HepG2 (cell line): Measurements from ENCODE around the gene CD320. TPM values are rescaled to one million over a fixed set of nuclear protein-coding genes. Genes with fewer than 3 reads are reported as not detected.

Experiments used
- ATF1 ChIP-seq: IDR thresholded peaks from 2 replicates; pipeline ENCODE4 v1.6.1; 2016; ENCODE audit warnings: mild to moderate bottlenecking, control low read depth
- BORCS8-MEF2B ChIP-seq: sonication (generic); formaldehyde crosslinking; IDR thresholded peaks from 2 replicates; pipeline ENCODE4 v1.8.0; 2022; ENCODE audit warnings: mild to moderate bottlenecking, missing genetic modification reagents
- CEBPG ChIP-seq: IDR thresholded peaks from 2 replicates; pipeline ENCODE4 v1.6.1; 2016
- CTCF ChIP-seq: sonication (generic); formaldehyde crosslinking; IDR thresholded peaks from 2 replicates; pipeline ENCODE4 v1.5.0; 2020; ENCODE audit warnings: mild to moderate bottlenecking, missing genetic modification reagents, moderate library complexity
- FOXA3 ChIP-seq: IDR thresholded peaks from 2 replicates; pipeline ENCODE4 v1.6.1; 2016; ENCODE audit warnings: missing genetic modification reagents, missing compliant biosample characterization
- GABPA ChIP-seq, 2 experiments: IDR thresholded peaks; 2 replicates each; pipeline ENCODE4 v1.6.1; 2011 to 2016; ENCODE audit warnings: low read depth in 2 of 2, low read length in 1 of 2, missing biosample characterization in 1 of 2, missing genetic modification characterization in 1 of 2
- HMG20A ChIP-seq: IDR thresholded peaks from 2 replicates; pipeline ENCODE4 v1.6.1; 2016; ENCODE audit warnings: borderline replicate concordance
- HOXA5 ChIP-seq: sonication (generic); formaldehyde crosslinking; IDR thresholded peaks from 2 replicates; pipeline ENCODE4 v1.4.0; 2020; ENCODE audit warnings: missing genetic modification reagents
- MXD4 ChIP-seq: IDR thresholded peaks from 2 replicates; pipeline ENCODE4 v1.6.1; 2016; ENCODE audit warnings: mild to moderate bottlenecking, missing biosample characterization, missing genetic modification reagents
- MZF1 ChIP-seq: sonication (generic); formaldehyde crosslinking; IDR thresholded peaks from 2 replicates; pipeline ENCODE4 v1.8.1; 2023; ENCODE audit warnings: mild to moderate bottlenecking, missing genetic modification reagents, borderline replicate concordance
- NFATC3 ChIP-seq: sonication (generic); formaldehyde crosslinking; IDR thresholded peaks from 2 replicates; pipeline ENCODE4 v1.5.1; 2020; ENCODE audit warnings: mild to moderate bottlenecking, missing genetic modification reagents
- PHB2 ChIP-seq: fragments of 450-650 bp; IDR thresholded peaks from 2 replicates; pipeline ENCODE4 v1.6.1; 2018; ENCODE audit not compliant: partially characterized antibody
- PHF21A ChIP-seq: sonication (generic); formaldehyde crosslinking; IDR thresholded peaks from 2 replicates; pipeline ENCODE4 v1.5.0; 2020; ENCODE audit warnings: mild to moderate bottlenecking, missing genetic modification reagents
- PPARG ChIP-seq: conservative IDR thresholded peaks from 2 replicates; pipeline ENCODE4 v1.6.1; 2016; ENCODE audit warnings: missing biosample characterization, missing genetic modification reagents
- RAD21 ChIP-seq: fragments of 450-650 bp; formaldehyde crosslinking; IDR thresholded peaks from 2 replicates; pipeline ENCODE4 v1.5.0; 2020; ENCODE audit warnings: mild to moderate bottlenecking
- RFXAP ChIP-seq: sonication (generic); formaldehyde crosslinking; IDR thresholded peaks from 2 replicates; pipeline ENCODE4 v1.4.0; 2020; ENCODE audit warnings: missing genetic modification reagents, borderline replicate concordance
- SIX4 ChIP-seq: sonication (generic); formaldehyde crosslinking; IDR thresholded peaks from 2 replicates; pipeline ENCODE4 v1.4.0; 2020; ENCODE audit warnings: missing genetic modification reagents
- SMAD1 ChIP-seq: sonication (generic); formaldehyde crosslinking; IDR thresholded peaks from 2 replicates; pipeline ENCODE4 v1.4.0; 2020; ENCODE audit warnings: missing genetic modification reagents, low read depth, mild to moderate bottlenecking, borderline replicate concordance
- SMAD9 ChIP-seq: sonication (generic); formaldehyde crosslinking; IDR thresholded peaks from 2 replicates; pipeline ENCODE4 v1.5.1; 2020; ENCODE audit warnings: mild to moderate bottlenecking, missing genetic modification reagents
- SP140L ChIP-seq: sonication (generic); formaldehyde crosslinking; IDR thresholded peaks from 2 replicates; pipeline ENCODE4 v1.4.0; 2020; ENCODE audit warnings: missing genetic modification reagents, borderline replicate concordance
- SYNCRIP ChIP-seq: fragments of 200-400 bp; formaldehyde crosslinking; IDR thresholded peaks from 2 replicates; pipeline ENCODE4 v1.6.1; 2018; ENCODE audit warnings: mild to moderate bottlenecking, low read depth, low read length; ENCODE audit not compliant: insufficient read depth
- TBL1XR1 ChIP-seq: fragments of 150-350 bp; IDR thresholded peaks from 2 replicates; pipeline ENCODE4 v1.6.1; 2014; ENCODE audit warnings: borderline replicate concordance, low read length; ENCODE audit not compliant: partially characterized antibody
- TMF1 ChIP-seq: sonication (generic); formaldehyde crosslinking; IDR thresholded peaks from 2 replicates; pipeline ENCODE4 v1.8.1; 2022; ENCODE audit warnings: low read depth, missing genetic modification reagents
- XBP1 ChIP-seq: sonication (generic); formaldehyde crosslinking; IDR thresholded peaks from 2 replicates; pipeline ENCODE4 v1.5.0; 2020; ENCODE audit warnings: missing genetic modification reagents
- YEATS4 ChIP-seq: sonication (generic); formaldehyde crosslinking; IDR thresholded peaks from 2 replicates; pipeline ENCODE4 v1.4.0; 2020; ENCODE audit warnings: missing genetic modification reagents, borderline replicate concordance
- ZFAT ChIP-seq: sonication (generic); formaldehyde crosslinking; conservative IDR thresholded peaks from 2 replicates; pipeline ENCODE4 v1.8.1; 2023; ENCODE audit warnings: missing genetic modification reagents, inconsistent platforms
- ZNF138 ChIP-seq: sonication (generic); formaldehyde crosslinking; IDR thresholded peaks from 2 replicates; pipeline ENCODE4 v1.5.0; 2020; ENCODE audit warnings: mild to moderate bottlenecking, low read depth, missing genetic modification reagents
- ZNF18 ChIP-seq: sonication (generic); formaldehyde crosslinking; IDR thresholded peaks from 2 replicates; pipeline ENCODE4 v1.8.0; 2022; ENCODE audit warnings: mild to moderate bottlenecking, missing genetic modification reagents; ENCODE audit not compliant: insufficient replicate concordance
- ZNF616 ChIP-seq: sonication (generic); formaldehyde crosslinking; IDR thresholded peaks from 2 replicates; pipeline ENCODE4 v1.5.0; 2020; ENCODE audit warnings: low read depth, mild to moderate bottlenecking, missing genetic modification reagents
- ZNF83 ChIP-seq: sonication (generic); formaldehyde crosslinking; IDR thresholded peaks from 2 replicates; pipeline ENCODE4 v1.4.0; 2020; ENCODE audit warnings: missing genetic modification reagents, mild to moderate bottlenecking, borderline replicate concordance
- ZSCAN22 ChIP-seq: sonication (generic); formaldehyde crosslinking; IDR thresholded peaks from 2 replicates; pipeline ENCODE4 v1.4.0; 2020; ENCODE audit warnings: mild to moderate bottlenecking, missing genetic modification reagents
- ZSCAN9 ChIP-seq: IDR thresholded peaks from 2 replicates; pipeline ENCODE4 v1.6.1; 2016; ENCODE audit warnings: borderline replicate concordance
- polyA plus RNA-seq, 8 experiments: library from polyadenylated mRNA; depleted of rRNA in 3 of 8; stranded (reverse) in 7 of 8; unstranded in 1 of 8; fragments of >200 nt; fragmentation: Illumina TruSeq in 4 of 8; extraction: Trizol in 4 of 8; gene quantifications; 2 replicates each; pipeline versions ENCODE4 v1.2.1 to v1.2.3, GENCODE V29; 2011 to 2016; ENCODE audit warnings: low read depth in 4 of 8, missing spikeins in 1 of 8, mixed read lengths in 1 of 8; ENCODE audit not compliant: insufficient read depth in 1 of 8
- total RNA-seq, 5 experiments: library from RNA; depleted of rRNA; stranded (reverse); fragments of >200 nt; fragmentation: Illumina TruSeq; extraction: Trizol; gene quantifications; 2 replicates each; pipeline ENCODE4 v1.2.3, GENCODE V29; 2016; ENCODE audit warnings: low read depth in 1 of 5

CD320 gene
- total and polyA plus RNA-seq, 2 of the 13 experiments (the other 11 are each of a cell fraction or from before 2014, with no cell fraction given) = 83.1 to 99.9 TPM

- TF ChIP-seq PPARG (CRISPR knock-in tag) (no peak), BORCS8-MEF2B (CRISPR knock-in tag) (no peak), SIX4 (CRISPR knock-in tag) (no peak), PHB2 (no peak), XBP1 (no peak), ZSCAN22 (no peak), HOXA5 (CRISPR knock-in tag) (no peak), TMF1 (CRISPR knock-in tag) (no peak), ZNF138 (CRISPR knock-in tag) (peak; percentile 83; the same call in 1 of the 2 replicates), SMAD9 (CRISPR knock-in tag) (no peak), CEBPG (CRISPR knock-in tag) (no peak), RFXAP (CRISPR knock-in tag) (no peak), ZSCAN9 (CRISPR knock-in tag) (no peak), SP140L (CRISPR knock-in tag) (no peak), RAD21 (CRISPR knock-in tag) (no peak), MXD4 (CRISPR knock-in tag) (no peak), TBL1XR1 (no peak), ATF1 (CRISPR knock-in tag) (no peak), YEATS4 (CRISPR knock-in tag) (no peak), SYNCRIP (no peak), PHF21A (CRISPR knock-in tag) (no peak), NFATC3 (CRISPR knock-in tag) (0 out of 2 replicates have a peak, but pooled peaks have one; percentile 40), HMG20A (CRISPR knock-in tag) (no peak), ZNF616 (CRISPR knock-in tag) (no peak), SMAD1 (CRISPR knock-in tag) (0 out of 2 replicates have a peak, but pooled peaks have one; percentile 5), GABPA (IDR thresholded peaks at IDR 0.05; ENCODE audit: low read depth, low read length) (no peak), GABPA (CRISPR knock-in tag; IDR thresholded peaks at IDR 0.05; ENCODE audit: low read depth) (no peak), FOXA3 (CRISPR knock-in tag) (no peak), ZNF18 (CRISPR knock-in tag) (peak; percentile 46), CTCF (CRISPR knock-in tag) (peak; percentile 2; the same call in 1 of the 2 replicates), ZNF83 (no peak), MZF1 (CRISPR knock-in tag) (no peak), ZFAT (no peak)
These were observed 676 bp downstream of the CD320 start (continued) for GRCh38 chr19:8307400-8307964.
